HepG2 (cell line): ENCODE measurements around the gene ZNF132. TPM values are rescaled to one million over a fixed set of nuclear protein-coding genes. Genes with fewer than 3 reads are reported as not detected.

Source experiments
- AGO1 ChIP-seq: fragments of 200-400 bp; formaldehyde crosslinking; IDR thresholded peaks from 2 replicates; pipeline ENCODE4 v1.6.1; 2017; ENCODE audit warnings: mild to moderate bottlenecking, low read depth, low read length, moderate library complexity; ENCODE audit not compliant: poor library complexity, severe bottlenecking
- ARNT2 ChIP-seq: sonication (generic); formaldehyde crosslinking; IDR thresholded peaks from 2 replicates; pipeline ENCODE4 v1.8.0; 2022; ENCODE audit warnings: mild to moderate bottlenecking, low read depth, missing genetic modification reagents, moderate library complexity
- ARNTL ChIP-seq: sonication (generic); formaldehyde crosslinking; IDR thresholded peaks from 2 replicates; pipeline ENCODE4 v1.4.0; 2020; ENCODE audit warnings: mild to moderate bottlenecking, missing genetic modification reagents
- ASH2L ChIP-seq: fragments of 300-600, 200-600 bp; sonication (generic); IDR thresholded peaks from 2 replicates; pipeline ENCODE4 v1.7.0; 2017; ENCODE audit warnings: low read depth, mild to moderate bottlenecking, moderate library complexity, mixed read lengths, low read length; ENCODE audit not compliant: insufficient read length
- GATAD2A ChIP-seq: IDR thresholded peaks from 2 replicates; pipeline ENCODE4 v1.6.1; 2016
- GLMP ChIP-seq: sonication (generic); formaldehyde crosslinking; IDR thresholded peaks from 2 replicates; pipeline ENCODE4 v1.9.0; 2021; ENCODE audit warnings: missing genetic modification reagents, mild to moderate bottlenecking, borderline replicate concordance
- MXI1 ChIP-seq: IDR thresholded peaks from 3 replicates; pipeline ENCODE4 v1.6.1; 2012; ENCODE audit warnings: low read depth, low read length, inconsistent platforms, borderline replicate concordance
- NCOA5 ChIP-seq: sonication (generic); formaldehyde crosslinking; IDR thresholded peaks from 2 replicates; pipeline ENCODE4 v1.4.0; 2020; ENCODE audit warnings: missing genetic modification reagents
- NONO ChIP-seq, 2 experiments: fragments of 450-650 bp in 1 of 2; sonication (generic) in 1 of 2; formaldehyde crosslinking in 1 of 2; IDR thresholded peaks in 1 of 2; conservative IDR thresholded peaks in 1 of 2; 2 replicates each; pipeline versions ENCODE4 v1.6.1 to v1.8.0; 2017 to 2022; ENCODE audit warnings: mild to moderate bottlenecking in 1 of 2, missing genetic modification reagents in 1 of 2, moderate library complexity in 1 of 2
- NR2F1 ChIP-seq, 2 experiments: fragments of 450-650 bp in 1 of 2; formaldehyde crosslinking in 1 of 2; IDR thresholded peaks; 2 replicates each; pipeline versions ENCODE4 v1.5.0 to v1.6.1; 2016 to 2020; ENCODE audit warnings: mild to moderate bottlenecking in 1 of 2, missing compliant biosample characterization in 1 of 2, missing genetic modification reagents in 1 of 2, moderate library complexity in 1 of 2
- PATZ1 ChIP-seq: sonication (generic); formaldehyde crosslinking; IDR thresholded peaks from 2 replicates; pipeline ENCODE4 v1.4.0; 2020; ENCODE audit warnings: missing genetic modification reagents
- PITX1 ChIP-seq: sonication (generic); formaldehyde crosslinking; IDR thresholded peaks from 2 replicates; pipeline ENCODE4 v1.5.1; 2020; ENCODE audit warnings: mild to moderate bottlenecking, missing genetic modification reagents
- RAD51 ChIP-seq: fragments of 450-650 bp; IDR thresholded peaks from 2 replicates; pipeline ENCODE4 v1.6.1; 2016; ENCODE audit warnings: borderline replicate concordance
- RARG ChIP-seq: sonication (generic); formaldehyde crosslinking; IDR thresholded peaks from 2 replicates; pipeline ENCODE4 v1.4.0; 2020; ENCODE audit warnings: low read depth, mild to moderate bottlenecking, missing genetic modification reagents
- RXRA ChIP-seq: sonication (generic); formaldehyde crosslinking; IDR thresholded peaks from 2 replicates; pipeline ENCODE4 v1.5.1; 2020; ENCODE audit warnings: missing genetic modification reagents
- TCF7L2 ChIP-seq: IDR thresholded peaks from 2 replicates; pipeline ENCODE4 v1.6.1; 2011; ENCODE audit warnings: mild to moderate bottlenecking, low read depth, low read length, moderate library complexity
- ZBTB26 ChIP-seq: IDR thresholded peaks from 2 replicates; pipeline ENCODE4 v1.6.1; 2016; ENCODE audit warnings: missing compliant biosample characterization, missing genetic modification reagents, borderline replicate concordance
- ZBTB39 ChIP-seq: sonication (generic); formaldehyde crosslinking; IDR thresholded peaks from 2 replicates; pipeline ENCODE4 v1.5.0; 2020; ENCODE audit warnings: missing genetic modification reagents
- ZFP91 ChIP-seq: sonication (generic); formaldehyde crosslinking; IDR thresholded peaks from 2 replicates; pipeline ENCODE4 v1.9.0; 2022; ENCODE audit warnings: missing genetic modification reagents, mild to moderate bottlenecking, borderline replicate concordance
- ZNF234 ChIP-seq: sonication (generic); formaldehyde crosslinking; conservative IDR thresholded peaks from 2 replicates; pipeline ENCODE4 v1.5.1; 2020; ENCODE audit warnings: mild to moderate bottlenecking, missing genetic modification reagents
- ZNF331 ChIP-seq: sonication (generic); formaldehyde crosslinking; IDR thresholded peaks from 2 replicates; pipeline ENCODE4 v1.4.0; 2020; ENCODE audit warnings: missing genetic modification reagents
- polyA plus RNA-seq, 8 experiments: library from polyadenylated mRNA; depleted of rRNA in 3 of 8; stranded (reverse) in 7 of 8; unstranded in 1 of 8; fragments of >200 nt; fragmentation: Illumina TruSeq in 4 of 8; extraction: Trizol in 4 of 8; gene quantifications; 2 replicates each; pipeline versions ENCODE4 v1.2.1 to v1.2.3, GENCODE V29; 2011 to 2016; ENCODE audit warnings: low read depth in 4 of 8, missing spikeins in 1 of 8, mixed read lengths in 1 of 8; ENCODE audit not compliant: insufficient read depth in 1 of 8
- total RNA-seq, 5 experiments: library from RNA; depleted of rRNA; stranded (reverse); fragments of >200 nt; fragmentation: Illumina TruSeq; extraction: Trizol; gene quantifications; 2 replicates each; pipeline ENCODE4 v1.2.3, GENCODE V29; 2016; ENCODE audit warnings: low read depth in 1 of 5

Gene ZNF132
- total and polyA plus RNA-seq, 2 of the 13 experiments (the other 11 are each of a cell fraction or from before 2014, with no cell fraction given): not detected

GRCh38 chr19:58451358-58452101, 11.6 kb upstream of the ZNF132 start, which contains the start of gene ZNF324B (continued):
- TF ChIP-seq GLMP (no peak), RAD51 (no peak), RXRA (CRISPR knock-in tag) (no peak; the same call in 1 of the 2 replicates), ZNF331 (CRISPR knock-in tag) (no peak; the same call in 1 of the 2 replicates), ARNTL (CRISPR knock-in tag) (no peak; the same call in 1 of the 2 replicates), ZBTB39 (CRISPR knock-in tag) (no peak), NR2F1 (CRISPR knock-in tag; IDR thresholded peaks at IDR 0.05) (no peak), NCOA5 (CRISPR knock-in tag) (no peak), MXI1 (peak; percentile 93; the same call in 1 of the 3 replicates), ZBTB26 (CRISPR knock-in tag) (no peak), ARNT2 (CRISPR knock-in tag) (no peak), PITX1 (CRISPR knock-in tag) (no peak; the same call in 1 of the 2 replicates), AGO1 (peak; percentile 34), TCF7L2 (no peak), NONO (IDR thresholded peaks at IDR 0.05) (no peak), NONO (CRISPR knock-in tag; conservative IDR thresholded peaks at IDR 0.05) (peak; percentile 62; the same call in 1 of the 2 replicates), ZFP91 (CRISPR knock-in tag) (peak; percentile 80; the same call in 1 of the 2 replicates), PATZ1 (CRISPR knock-in tag) (peak; percentile 61), ZNF234 (CRISPR knock-in tag) (no peak), RARG (CRISPR knock-in tag) (no peak), ASH2L (peak; percentile 48), GATAD2A (CRISPR knock-in tag) (no peak)
